Neural cell (in vitro differentiated cells): ENCODE results near the gene INPP4B.

Experiments used
- CTCF ChIP-seq: fragments of 450-650 bp; IDR thresholded peaks from 2 replicates; pipeline ENCODE4 v1.5.1; 2014; ENCODE audit warnings: antibody characterized with exemption, mild to moderate bottlenecking, moderate library complexity; ENCODE audit not compliant: poor library complexity, severe bottlenecking
- EP300 ChIP-seq: fragments of 450-650 bp; conservative IDR thresholded peaks from 2 replicates; pipeline ENCODE4 v1.6.1; 2014; ENCODE audit warnings: antibody characterized with exemption, mild to moderate bottlenecking, moderate library complexity; ENCODE audit not compliant: poor library complexity, severe bottlenecking
- EZH2 ChIP-seq: fragments of 200-600, 300-800 bp; shearing (Covaris generic), sonication (generic); IDR thresholded peaks from 2 replicates; pipeline ENCODE4 v1.6.1; 2014; ENCODE audit warnings: antibody characterized with exemption, low read length, borderline replicate concordance, mild to moderate bottlenecking; ENCODE audit not compliant: insufficient read depth, poor library complexity, severe bottlenecking
- MXI1 ChIP-seq: fragments of 450-650 bp; conservative IDR thresholded peaks from 2 replicates; pipeline ENCODE4 v1.6.1; 2014; ENCODE audit warnings: antibody characterized with exemption, mild to moderate bottlenecking; ENCODE audit not compliant: poor library complexity, severe bottlenecking
- POLR2AphosphoS5 ChIP-seq: IDR thresholded peaks from 2 replicates; pipeline ENCODE4 v1.6.1; 2012
- RAD21 ChIP-seq: fragments of 450-650 bp; conservative IDR thresholded peaks from 2 replicates; pipeline ENCODE4 v1.6.1; 2014; ENCODE audit warnings: antibody characterized with exemption, mild to moderate bottlenecking, moderate library complexity
- SMC3 ChIP-seq: fragments of 450-650 bp; conservative IDR thresholded peaks from 2 replicates; pipeline ENCODE4 v1.6.1; 2014; ENCODE audit warnings: antibody characterized with exemption, mild to moderate bottlenecking, moderate library complexity; ENCODE audit not compliant: poor library complexity
- TAF1 ChIP-seq: IDR thresholded peaks from 2 replicates; pipeline ENCODE4 v1.6.1; 2012; ENCODE audit warnings: low read depth
- TF ChIP-seq, protein P1 (sequence below): IDR thresholded peaks from 2 replicates; pipeline ENCODE4 v1.6.1; 2012; ENCODE audit warnings: borderline replicate concordance

DNA sequence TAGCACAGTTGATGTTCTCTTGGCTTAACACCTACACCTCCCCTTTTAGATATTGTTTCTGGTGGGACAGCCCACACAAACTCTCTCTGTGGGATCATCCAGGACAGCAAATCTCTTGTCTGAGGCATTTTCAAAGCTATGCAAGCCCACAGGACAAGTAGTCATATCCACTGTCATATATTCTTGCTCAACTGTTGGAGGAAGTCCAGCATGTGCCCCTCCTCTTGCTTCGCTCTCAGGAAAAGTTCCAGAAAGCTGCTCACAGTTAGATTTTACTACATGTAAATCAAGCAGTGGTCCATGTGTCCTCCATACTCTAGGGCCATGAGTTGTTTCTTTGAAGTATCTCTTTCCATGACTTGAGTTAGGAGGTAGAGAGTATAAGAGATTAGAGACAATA lies 260.7 kb downstream of the INPP4B start:
- TF ChIP-seq EP300 (no peak), RAD21 (no peak), POLR2AphosphoS5 (no peak), CTCF (no peak), EZH2 (no peak), TAF1 (no peak), MXI1 (no peak), SMC3 (no peak)
- TF ChIP-seq, protein P1, sequence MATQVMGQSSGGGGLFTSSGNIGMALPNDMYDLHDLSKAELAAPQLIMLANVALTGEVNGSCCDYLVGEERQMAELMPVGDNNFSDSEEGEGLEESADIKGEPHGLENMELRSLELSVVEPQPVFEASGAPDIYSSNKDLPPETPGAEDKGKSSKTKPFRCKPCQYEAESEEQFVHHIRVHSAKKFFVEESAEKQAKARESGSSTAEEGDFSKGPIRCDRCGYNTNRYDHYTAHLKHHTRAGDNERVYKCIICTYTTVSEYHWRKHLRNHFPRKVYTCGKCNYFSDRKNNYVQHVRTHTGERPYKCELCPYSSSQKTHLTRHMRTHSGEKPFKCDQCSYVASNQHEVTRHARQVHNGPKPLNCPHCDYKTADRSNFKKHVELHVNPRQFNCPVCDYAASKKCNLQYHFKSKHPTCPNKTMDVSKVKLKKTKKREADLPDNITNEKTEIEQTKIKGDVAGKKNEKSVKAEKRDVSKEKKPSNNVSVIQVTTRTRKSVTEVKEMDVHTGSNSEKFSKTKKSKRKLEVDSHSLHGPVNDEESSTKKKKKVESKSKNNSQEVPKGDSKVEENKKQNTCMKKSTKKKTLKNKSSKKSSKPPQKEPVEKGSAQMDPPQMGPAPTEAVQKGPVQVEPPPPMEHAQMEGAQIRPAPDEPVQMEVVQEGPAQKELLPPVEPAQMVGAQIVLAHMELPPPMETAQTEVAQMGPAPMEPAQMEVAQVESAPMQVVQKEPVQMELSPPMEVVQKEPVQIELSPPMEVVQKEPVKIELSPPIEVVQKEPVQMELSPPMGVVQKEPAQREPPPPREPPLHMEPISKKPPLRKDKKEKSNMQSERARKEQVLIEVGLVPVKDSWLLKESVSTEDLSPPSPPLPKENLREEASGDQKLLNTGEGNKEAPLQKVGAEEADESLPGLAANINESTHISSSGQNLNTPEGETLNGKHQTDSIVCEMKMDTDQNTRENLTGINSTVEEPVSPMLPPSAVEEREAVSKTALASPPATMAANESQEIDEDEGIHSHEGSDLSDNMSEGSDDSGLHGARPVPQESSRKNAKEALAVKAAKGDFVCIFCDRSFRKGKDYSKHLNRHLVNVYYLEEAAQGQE: no peak
